ENCODE measurements around the gene MLXIP.

- TF ChIP-seq CTCF (IDR thresholded peaks at IDR 0.05): no peak
- no peak for TF ChIP-seq POLR2AphosphoS5 (IDR thresholded peaks at IDR 0.05; ENCODE audit: insufficient read depth in 1 of 2, low read depth in 1 of 2)
- no peak for TF ChIP-seq POLR2A (IDR thresholded peaks at IDR 0.05)
These were observed 95.7 kb downstream of the MLXIP start, which contains the start of gene IL31 for GRCh38 chr12:122174155-122174845.
